Neural cell (in vitro differentiated cells): ENCODE measurements around the gene GPATCH2L.

Source experiments
- CTCF ChIP-seq: fragments of 450-650 bp; IDR thresholded peaks from 2 replicates; pipeline ENCODE4 v1.5.1; 2014; ENCODE audit warnings: antibody characterized with exemption, mild to moderate bottlenecking, moderate library complexity; ENCODE audit not compliant: poor library complexity, severe bottlenecking
- EP300 ChIP-seq: fragments of 450-650 bp; conservative IDR thresholded peaks from 2 replicates; pipeline ENCODE4 v1.6.1; 2014; ENCODE audit warnings: antibody characterized with exemption, mild to moderate bottlenecking, moderate library complexity; ENCODE audit not compliant: poor library complexity, severe bottlenecking
- MXI1 ChIP-seq: fragments of 450-650 bp; conservative IDR thresholded peaks from 2 replicates; pipeline ENCODE4 v1.6.1; 2014; ENCODE audit warnings: antibody characterized with exemption, mild to moderate bottlenecking; ENCODE audit not compliant: poor library complexity, severe bottlenecking
- REST ChIP-seq: IDR thresholded peaks from 2 replicates; pipeline ENCODE4 v1.6.1; 2012; ENCODE audit warnings: borderline replicate concordance
- TAF1 ChIP-seq: IDR thresholded peaks from 2 replicates; pipeline ENCODE4 v1.6.1; 2012; ENCODE audit warnings: low read depth

DNA sequence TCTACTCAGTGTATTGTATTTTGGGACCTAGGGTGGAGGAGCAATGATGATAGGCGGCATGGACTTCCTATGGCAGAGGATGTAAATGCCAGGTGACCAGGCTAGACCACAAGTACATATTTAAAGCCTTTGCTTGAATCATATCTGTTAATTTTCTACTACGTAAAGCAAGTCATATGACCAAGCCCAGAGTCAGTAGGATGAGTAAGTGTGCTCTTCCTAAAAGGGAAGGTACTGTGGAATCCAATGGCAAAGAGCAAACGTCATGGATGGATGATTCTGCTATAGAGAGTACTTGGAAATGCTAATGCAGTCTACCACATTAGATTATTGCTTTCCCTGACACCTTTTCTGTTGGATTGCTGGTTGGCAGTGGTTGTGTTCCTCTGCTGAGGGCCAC is 16.8 kb downstream of the GPATCH2L start:
- TF ChIP-seq CTCF (no peak), REST (no peak), EP300 (no peak), TAF1 (no peak), MXI1 (no peak)
